NCI-H1694 (cell line): Measurements from ENCODE around the gene TRIM10.
"Not testable (repeated sequence)": the region's sequence is repeated elsewhere in the genome, so short reads cannot be mapped to it uniquely, and the experiment has no call there.

Experiments
- DNase-seq: peaks from one replicate; lab custom pipeline; 2025; lab: John Stamatoyannopoulos, UW

The TRIM10 gene

DNA sequence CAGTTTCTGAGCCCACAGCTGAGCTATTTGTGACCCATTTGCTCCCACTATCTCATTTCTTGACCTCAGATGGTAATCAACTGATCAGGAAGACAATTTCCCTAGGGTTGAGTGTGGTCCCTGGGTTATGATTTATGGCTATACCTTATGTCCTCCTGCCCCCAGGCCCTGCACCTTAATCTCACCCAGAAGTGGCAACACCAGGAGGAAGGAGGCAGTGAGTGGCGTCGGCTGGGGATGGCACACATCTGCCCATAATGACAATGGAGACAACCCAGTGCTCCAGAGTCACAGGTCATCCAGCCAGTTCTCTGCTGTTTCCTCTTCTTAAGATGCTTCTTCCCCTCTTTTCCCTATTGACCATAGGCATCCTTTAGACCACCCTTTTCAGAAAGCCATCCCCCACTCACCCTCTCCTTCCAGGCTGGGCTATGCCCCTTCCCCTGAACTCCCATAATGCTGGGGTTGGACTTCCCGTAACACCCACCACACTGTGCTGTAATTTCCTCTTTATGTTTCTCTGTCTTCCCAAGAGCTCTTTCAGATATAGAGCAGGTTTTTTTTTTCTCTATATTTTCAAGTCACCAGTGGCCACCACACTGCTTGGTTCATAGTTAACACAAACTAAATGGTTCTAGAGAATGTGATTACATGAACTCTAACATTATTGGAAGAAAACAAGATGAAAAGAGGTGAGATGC is 8.0 kb downstream of the TRIM10 start:
- DNase-seq: no peak

DNA sequence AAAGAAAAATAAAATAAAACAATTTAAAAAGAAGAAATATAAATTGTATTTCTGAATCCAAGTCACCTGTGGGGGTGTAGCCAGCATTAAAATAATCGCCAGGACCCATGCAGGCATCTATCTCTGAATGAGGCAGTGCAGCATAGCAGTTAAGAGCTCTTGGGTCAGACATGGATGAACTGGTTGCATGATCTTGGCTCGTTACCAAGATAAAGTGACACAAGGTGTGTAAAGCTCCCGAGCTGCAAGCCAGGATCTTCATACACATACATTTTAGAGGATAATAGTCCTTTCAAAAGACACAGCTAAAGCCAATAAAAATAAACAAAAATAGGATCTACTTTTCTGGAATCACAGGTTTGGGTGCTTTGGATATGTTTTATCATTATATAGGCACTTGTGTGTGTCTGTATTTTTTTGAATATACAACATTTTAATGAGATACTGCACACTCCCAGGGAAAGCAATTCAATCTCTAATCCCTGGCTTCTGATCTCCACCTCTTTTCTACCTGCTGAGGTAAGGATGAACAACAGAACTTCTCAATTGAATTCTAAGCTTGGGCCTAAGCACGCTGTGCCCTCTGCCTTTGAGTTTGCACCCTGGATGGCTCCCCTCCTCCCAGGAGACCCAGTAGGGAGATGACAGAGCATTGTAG is 8.9 kb downstream of the TRIM10 start:
- no peak for DNase-seq

DNA sequence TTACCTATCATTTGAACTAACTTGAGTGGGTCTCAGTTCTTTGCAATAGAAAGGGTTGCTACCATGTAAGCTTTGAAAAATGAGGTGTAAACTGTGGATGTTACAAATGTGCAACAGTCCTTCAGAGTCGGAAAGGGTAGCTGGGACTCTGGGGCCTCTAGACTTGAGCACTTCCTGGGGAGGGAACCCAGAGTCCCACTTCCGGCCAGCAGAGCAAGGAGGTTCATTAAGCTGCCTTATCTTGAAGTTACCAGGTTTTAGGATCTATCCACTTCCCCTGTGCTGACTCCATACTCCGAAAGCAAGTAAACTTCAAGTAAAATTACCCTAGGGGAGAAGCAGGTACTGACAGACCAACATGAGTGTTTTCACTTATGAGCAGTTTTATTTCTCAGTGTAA is 9.4 kb downstream of the TRIM10 start:
- no peak for DNase-seq

DNA sequence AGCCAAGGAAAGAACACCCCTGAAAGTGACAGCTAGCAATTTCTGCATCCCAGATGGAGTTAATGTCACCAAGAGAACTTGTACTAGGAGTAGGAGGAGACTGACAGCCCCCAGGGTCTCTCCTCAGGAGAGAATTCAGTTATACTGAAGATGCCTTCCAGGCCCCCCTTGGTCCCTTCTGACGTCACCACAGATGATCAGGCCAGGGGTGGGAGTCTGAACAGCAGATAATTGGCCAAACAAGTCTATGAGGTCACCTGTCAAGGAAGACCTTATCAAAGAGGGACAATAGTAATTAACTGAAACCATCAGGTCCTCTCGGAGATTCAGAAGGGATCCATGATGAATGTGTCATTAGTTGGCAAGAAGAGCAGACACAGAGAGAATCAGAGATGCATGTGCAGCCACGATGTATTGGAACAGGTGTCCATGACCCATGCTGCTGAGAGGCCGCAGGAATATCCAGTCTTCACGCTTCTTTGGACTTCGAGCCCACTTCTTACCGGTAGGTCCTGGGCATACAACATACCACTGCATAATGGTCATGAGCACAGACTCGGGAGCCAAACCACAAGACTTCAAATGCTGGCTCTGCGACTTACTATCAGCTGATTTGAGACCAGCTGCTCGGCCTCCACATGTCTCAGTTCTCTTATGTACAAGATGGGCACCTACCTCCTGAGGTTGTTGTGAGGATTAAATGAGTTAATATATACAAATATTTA is 10.2 kb downstream of the TRIM10 start:
- DNase-seq: no peak

DNA sequence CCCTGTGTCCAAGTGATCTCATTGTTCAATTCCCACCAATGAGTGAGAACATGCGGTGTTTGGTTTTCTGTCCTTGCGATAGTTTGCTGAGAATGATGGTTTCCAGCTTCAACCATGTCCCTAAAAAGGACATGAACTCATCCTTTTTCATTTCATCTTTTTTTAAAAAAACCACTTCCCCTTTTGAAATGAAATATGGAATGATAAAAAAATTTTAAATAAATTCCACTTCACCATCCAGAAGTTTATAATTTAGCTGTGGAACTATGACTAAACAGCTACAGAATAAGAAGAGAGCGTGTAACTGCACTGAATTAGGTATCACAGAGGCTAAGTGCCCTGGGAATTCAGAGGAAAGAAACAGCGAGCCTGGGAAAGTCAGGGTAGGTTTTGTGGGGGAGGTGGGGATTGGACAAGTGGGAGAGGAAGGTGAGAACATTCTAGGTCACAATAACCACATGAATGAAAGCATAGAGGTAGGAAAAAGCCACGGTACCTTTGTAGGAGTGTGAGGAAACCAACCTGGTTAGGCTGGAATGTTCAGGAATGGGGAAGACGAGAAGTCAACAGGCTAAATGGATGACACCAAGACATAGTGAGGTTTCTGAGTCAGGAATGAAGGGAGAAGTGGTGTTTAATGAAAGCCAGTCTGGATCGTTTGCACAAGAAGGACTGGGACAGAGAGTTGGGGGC is 11.0 kb downstream of the TRIM10 start:
- DNase-seq: no peak

DNA sequence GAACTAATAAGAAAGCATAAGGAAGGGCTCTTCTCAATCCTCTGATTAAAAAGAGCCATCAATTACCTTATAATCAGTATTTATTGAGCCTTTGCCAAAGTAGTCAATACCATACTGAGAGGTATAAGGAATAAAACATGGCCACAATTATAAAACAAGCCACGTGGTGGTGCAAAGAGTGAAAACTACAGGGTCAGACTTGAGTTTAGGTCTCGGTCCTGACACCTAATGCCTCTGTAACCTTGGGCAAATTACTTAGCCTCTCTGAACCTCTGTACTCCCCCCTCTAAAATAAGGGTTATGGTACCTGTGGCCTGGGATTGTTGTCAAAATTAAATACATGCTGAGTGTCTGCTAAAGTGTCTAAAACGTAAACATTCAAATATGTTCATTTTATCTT is 11.8 kb downstream of the TRIM10 start:
- no peak for DNase-seq

DNA sequence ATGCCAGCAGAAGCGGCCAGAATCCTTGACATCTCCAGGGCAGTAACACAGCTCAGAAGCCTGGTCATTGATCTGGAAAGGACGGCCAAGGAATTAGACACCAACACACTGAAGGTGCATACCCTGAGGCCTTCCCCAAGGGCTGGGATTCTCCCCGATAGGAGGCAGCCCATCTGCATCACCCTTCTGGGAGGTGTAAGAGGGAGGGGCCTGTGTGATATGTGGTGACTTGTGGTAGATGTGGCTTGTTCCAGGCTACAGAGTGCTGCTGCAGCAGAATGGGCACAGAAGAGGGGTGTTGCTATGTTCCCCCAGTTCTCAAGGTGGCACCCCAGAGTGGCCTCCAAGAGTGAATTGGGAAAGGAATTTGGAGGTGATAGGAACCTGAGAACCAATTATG is 13.9 kb downstream of the TRIM10 start:
- DNase-seq: no peak

DNA sequence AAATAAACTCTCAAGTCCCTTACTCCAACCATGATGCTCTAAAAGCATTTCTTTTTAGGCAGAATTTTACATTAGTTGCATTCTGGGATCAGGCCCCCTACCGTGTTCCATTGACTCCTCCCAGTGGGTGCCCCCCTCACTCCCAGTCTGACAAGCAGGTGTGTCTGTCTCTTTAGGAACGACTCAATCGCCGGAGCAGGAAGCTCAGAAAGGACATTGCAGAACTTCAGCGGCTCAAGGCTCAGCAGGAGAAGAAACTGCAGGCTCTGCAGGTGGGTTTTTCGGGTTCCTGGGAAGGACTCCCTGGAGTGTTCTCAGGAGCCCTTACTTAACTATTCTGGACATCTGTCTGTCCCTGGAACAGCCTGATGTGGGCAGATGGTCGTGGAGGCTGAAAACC is 15.2 kb downstream of the TRIM10 start:
- no peak for DNase-seq

DNA sequence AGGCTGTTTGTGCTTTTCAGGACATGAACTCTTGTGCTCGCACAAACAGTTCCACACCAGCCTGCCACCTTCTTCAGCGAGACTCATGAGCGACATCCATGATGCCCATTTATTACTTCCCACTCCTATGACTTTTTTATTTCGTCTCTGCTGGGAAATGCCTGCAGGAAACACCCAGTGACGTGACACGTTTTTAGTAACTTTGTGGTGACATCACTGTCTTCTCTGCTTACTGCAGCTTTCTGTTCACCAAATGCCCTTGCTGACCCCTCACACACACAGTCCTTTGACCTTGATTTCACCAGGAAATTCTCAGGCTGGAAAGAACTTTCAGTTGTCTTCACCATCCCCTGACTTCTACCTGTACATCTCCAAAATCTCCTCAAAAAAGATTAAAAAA is 16.2 kb downstream of the TRIM10 start:
- DNase-seq: no peak

DNA sequence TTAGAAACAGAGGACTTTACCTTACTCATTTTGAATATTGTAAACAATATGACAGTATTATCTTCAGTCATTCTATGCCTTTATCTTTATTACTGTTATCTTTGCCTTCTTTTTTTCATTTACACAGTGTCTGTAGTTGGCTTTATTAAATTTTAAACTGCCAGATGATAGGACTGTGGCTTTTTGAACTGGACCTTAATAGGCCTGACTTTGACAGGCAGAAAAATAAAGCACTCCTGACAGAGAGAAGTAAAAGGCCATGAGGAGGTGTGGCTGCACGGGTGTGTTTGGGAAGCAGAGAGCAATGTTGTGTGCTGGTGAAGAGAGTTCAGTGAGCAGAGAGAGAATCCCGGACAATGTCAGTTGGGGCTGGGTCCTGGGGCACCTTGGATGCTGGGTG is 17.2 kb downstream of the TRIM10 start:
- no peak for DNase-seq

DNA sequence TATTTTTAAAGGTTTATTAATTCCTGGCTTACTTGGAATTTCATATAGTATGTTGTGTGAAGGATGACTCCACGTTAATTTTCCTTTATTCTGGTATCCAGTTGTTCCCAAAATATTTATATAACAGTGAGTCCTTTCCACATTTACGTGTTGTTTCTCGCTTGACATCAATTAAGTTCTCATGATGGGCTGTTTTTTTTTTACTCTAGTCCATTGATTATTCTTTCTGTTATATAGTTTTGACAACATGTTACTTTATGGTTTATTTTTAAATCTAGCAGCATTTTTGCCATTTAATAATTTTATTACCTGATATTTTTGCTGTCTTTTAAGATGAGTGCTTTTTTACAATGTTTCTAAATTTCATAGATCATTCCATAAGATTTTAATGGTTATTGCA is 18.3 kb downstream of the TRIM10 start:
- no peak for DNase-seq

DNA sequence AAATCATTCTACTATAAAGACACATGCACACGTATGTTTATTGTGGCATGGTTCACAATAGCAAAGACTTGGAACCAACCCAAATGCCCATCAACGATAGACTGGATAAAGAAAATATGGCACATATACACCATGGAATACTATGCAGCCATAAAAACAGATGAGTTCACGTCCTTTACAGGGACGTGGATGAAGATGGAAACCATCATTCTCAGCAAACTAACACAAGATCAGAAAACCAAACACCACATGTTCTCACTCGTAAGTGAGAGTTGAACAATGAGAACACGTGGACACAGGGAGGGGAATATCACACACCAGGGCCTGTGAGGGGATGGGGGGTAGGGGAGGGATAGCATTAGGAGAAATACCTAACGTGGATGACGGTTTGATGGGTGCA is 20.8 kb downstream of the TRIM10 start:
- not testable (repeated sequence) for DNase-seq

DNA sequence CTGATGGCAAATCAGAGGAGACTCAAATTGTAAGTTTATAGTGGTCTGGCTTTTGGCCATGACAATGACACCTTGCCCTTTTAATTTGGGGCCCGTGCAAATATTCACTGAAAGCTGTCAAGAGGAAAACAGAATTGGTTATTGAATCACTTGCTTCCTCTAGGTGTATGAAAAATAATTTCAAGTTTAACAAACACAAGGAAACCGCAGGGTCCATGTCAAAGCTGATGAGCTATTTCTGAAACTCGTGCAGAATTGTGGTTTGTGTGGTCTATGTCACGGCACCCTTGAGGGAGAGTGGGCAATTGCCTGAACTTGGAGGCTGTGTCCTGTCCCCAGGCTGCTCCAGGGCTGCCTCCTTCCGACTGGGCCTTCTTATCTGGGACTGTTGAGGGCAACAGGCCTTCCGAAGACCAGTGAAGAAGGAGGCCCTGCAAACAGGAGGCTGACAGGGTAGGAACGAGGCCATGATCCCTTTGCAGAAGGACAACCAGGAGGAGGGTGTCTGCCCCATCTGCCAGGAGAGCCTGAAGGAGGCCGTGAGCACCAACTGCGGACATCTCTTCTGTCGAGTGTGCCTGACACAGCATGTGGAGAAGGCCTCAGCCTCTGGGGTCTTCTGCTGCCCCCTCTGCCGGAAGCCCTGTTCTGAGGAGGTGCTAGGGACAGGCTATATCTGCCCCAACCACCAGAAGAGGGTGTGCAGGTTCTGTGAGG is 24.3 kb downstream of the TRIM10 start:
- no peak for DNase-seq

DNA sequence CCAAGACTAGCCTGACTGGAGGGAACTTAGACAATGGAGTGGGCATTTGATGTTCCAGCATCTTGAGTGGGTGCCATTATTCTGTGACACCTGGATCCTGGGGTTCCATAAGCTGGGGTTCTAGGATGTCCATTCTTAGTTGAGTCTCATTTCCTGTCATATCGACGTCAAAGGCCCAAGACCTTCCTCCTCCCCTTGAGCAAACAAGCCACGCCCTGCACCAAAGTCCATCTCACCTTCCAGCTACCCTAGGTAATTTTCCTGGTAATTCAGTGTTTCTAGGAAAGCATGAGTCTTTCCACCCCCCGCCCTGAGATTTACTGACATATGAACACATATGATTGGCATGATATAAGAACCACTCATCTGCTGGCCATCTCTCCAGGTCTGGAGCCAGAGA is 25.3 kb downstream of the TRIM10 start, which contains the start of gene TRIM40:
TRIM40 (plus strand) TSS at position 384 of the 400 bp plus-strand sequence. CDS start 897 bp downstream, outside the sequence.
- DNase-seq: no peak

DNA sequence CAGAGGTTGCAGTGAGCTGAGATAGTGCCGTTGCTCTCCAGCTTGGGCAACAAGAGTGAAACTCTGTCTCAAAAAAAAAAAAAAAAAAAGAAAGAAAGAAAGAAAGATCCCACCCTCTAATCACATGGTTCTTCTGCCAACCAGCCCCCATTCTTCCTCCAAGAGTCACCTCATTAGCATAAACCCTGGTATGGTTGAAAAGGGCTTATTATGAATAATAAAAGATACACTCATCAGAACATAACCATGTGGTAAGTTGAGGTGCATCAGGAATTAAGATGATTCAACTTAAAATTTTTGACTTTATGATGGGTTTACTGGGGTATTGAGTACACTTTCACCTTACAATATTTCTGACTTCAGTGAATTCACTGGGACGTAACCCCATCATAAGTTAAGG is 25.9 kb downstream of the TRIM10 start:
- DNase-seq: no peak

DNA sequence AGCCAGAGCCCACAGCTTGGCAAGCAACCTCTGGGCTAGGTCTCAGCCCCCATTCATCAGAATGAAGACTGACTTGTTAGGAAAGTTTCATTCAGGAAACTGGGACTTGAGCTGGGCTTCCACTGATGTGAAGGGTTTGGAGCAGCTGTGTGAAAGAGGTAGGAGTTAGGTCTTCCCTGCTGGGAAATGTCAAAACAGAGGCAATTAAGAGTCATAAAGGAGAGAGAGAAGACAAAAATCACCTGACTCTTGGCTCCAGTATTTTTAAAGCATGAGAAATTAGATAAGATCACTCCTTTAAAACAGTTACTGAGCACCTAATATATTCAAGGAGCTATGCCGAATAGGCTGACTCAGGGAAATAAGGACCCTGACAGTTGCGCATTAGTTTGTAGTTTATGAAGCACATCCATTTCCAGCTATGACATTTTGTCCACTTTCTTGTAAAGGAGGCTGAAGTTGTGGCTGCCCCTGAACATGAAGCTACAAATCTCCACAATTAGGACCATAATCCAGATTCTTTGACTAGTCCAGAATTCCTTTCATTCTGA is 29.0 kb downstream of the TRIM10 start:
- no peak for DNase-seq

DNA sequence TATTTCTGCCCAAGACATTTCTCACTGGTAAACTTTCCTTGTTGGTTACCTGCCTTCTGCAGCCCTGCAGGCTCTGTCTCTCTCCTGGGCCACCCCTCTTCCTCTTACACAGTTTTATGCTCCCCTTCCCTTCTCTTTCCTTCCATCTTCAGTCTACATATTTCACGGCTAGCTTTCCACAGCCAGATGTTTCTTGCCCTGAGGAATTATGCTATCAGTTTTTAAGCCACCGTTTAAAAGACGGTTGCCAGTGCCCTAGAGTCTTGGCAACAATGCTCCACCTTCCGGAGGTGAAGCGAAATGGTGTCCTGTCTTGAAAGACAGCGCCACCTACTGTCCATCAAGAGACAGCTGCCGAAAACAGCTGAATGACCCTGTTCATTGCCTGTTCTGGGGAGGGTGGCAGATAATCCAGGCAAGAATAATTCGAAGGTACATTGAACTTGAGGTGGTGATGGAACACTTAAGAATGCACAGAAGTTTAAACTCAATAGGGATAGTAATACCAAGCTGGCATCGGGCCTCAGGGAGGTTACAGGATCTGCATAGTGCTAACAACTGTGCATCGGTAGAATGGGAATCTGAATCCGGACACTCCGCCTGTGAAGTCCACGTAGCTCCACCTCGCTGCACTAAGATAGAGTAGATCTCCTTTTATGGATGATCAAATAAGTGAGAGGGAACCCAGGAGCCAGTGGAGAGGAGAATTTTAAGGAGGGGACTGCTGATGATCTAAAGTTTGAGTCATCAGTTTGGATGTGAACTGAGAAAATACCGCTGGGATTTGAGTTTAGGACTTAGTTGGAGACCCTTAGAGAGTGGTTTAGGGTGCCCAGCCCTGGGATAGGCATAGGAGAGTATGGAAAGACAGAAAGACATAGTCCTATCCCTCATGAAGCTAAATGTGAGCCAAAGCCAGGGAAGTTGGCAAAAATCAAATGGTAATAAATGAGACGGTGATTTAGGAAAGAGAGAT is 29.8 kb downstream of the TRIM10 start:
- DNase-seq: peak; percentile 48

DNA sequence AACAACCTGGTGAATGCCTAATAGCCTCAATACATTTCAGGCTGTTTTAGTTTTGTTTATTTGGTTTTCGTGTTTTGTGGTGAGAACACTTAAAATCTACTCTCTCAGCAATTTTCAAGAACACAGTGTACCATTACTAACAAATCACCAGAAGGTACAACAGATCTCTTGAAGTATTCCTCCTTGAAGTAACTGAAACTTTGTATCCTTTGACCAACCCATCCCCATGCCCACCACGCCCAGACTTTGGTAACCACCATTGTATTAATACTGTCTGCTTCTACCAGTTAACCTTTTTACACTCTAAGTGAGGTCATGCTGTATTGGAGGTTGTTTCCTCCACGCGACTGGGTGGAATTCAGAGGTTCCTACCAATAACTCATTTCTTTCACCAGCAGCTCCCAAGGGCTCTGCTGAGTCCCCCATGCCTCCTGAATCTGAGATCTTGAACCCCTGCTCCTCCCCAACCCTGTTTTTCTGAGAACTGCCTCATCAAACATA is 30.8 kb downstream of the TRIM10 start:
- no peak for DNase-seq

DNA sequence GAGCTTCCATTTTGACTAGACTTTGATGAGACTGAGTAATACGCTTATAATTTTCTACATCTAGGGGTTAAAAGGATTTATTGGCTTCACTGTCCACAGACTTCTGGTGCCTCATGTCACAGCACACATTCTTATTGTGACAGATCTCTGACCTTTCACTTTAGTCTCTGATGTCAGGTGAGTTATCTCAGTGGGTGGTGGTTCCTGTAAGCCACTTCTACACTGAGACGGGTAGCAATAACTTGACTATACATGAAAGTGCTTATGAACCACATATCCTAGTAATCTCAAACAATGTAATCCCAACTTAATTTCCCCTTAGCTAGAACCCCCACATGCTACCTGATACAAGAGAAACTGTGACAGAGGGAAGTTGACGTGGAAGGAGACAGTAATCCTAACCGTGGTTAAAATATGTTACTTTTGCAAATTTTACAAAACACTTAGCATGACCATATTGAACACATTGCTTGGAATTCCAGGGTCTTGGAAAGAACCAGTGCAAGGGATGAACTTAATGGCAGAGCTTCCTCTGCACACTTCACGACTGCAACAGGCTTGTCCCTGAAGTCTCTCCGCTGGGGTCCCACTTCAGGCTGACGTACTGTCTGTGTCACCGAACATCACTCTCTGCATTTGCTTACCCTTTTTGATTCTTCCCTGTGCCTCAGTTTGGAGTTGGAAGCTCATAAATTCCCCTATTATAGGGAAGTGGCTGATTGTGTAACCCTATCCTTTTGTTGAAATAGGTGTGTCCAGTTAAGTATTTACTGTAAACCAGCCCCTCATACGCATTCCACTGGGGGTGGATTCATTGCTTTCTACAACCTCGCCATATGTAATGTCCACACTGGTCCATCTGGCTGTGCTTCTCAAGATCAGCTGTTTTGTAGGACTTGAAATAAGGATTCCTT is 31.5 kb downstream of the TRIM10 start:
- no peak for DNase-seq
